Bone marrow (tissue), 2 donors: ENCODE measurements around the gene CDC42BPA.

Experiments used
- DNase-seq, 2 donors: peaks; one replicate each; lab custom pipeline; 2025; lab: John Stamatoyannopoulos, UW

Gene CDC42BPA

DNA sequence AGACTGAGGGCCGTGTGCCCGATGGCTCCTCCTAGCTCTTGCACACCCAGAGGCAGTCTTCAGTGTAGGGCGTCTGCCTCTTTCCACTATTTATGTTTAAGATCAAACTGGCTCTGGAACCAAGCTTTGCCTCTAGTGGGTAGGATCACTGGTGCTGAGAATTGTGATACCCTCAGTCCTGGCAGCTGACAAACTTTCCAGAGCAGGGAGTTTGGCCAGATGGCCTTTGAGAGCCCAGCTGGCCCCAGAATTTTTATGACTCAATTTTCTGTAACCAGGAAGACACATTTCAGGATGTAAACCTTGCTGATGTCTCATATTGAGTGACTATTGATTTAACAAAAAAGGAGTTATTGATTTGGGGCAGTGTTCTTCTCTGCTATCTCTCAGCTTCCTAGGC is 371.5 kb downstream of the CDC42BPA start:
- DNase-seq: no peak

DNA sequence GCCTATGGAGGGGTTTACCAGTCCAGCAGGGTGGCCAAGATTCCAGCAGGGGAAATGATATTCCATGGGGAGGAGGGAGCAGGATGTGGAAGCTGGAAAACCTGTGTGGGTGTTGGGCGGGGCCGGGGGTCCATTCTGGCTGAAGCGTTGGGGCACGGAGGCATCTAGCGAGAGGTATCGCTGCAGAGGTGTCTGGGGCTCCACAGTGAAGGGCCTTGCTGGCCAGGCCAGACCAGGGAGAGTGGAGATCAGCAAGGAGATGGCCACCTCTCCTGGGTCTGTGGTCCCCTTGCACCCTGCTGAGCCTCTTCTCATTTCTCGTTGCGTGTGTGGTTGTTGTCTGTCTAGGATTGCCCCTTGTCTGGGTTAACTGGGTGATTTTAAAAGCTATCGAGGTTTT is 372.0 kb downstream of the CDC42BPA start:
- DNase-seq: no peak

DNA sequence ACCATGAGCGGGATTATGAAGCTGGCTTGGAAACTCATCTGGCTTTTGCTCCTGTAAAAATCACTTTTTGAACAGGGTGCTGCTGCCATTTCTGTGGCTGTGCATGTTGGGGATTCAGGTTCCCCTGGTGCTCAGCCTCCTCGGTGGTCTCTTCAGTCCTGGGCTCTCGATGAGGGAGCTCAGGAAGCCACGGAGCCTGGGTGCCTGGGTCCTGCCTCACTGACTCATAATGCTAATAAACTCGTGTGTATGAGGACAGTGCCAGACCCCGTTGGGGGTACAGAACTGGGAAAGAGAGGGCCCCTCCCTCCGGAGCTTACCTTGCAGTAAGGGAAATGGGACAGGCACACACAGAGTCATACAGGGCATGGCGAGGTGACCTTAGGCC is 372.4 kb downstream of the CDC42BPA start:
- no peak for DNase-seq

DNA sequence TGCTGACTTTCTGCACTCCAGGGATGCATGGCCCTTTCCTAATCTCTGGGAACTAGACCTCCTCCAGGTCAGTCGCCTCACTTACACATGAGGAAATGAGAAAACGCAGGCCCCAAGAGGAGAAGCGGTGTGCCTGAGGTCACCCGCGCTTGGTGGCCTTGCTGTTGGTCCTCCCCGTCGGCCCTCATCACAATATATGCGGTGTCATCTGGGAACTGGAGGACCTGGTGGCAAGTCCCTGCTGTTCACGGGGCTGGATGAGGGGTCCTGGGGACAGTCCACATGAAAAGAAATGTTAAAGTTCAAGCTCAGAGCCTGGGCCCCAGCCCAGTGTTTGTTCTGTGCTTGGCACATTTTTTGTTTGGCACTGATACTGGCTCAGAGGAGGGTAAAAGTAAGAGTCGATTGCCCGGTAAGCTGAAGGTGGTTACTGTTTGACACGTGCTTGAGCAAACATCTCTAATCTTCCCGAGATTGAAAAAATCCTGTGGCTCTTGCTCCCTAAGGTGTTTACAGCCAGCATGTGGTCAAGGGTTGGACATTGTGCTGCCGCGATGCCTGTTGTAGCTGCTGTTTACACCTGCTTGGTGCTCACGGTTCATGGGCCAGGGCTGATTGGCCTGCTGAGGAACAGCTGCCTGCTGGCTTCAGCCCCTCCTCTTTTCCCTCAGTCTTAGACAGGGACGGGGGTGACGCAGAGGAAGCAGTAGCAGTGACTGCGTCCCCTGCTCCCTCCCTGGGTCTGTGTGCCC is 373.0 kb downstream of the CDC42BPA start:
- DNase-seq: no peak

DNA sequence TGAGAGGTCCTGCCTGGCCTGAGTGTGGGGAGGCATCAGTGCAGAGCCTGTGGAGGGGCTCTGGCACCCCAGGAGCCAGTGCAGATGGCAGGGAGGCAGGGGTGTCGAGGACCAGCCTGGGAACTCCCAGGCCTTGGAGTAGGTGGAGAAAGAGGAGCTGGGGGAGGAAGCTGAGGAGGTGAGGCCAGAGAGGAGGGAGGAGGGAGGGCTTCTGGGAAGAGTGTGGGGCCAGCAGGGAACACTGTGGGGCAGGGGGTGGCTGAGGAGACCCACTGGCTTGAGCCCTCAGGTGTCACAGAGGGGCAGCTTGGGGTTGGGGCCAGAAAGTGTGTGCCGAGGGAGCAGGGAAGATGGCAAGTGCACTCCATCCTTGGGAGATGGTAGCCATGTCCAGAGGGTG is 374.4 kb downstream of the CDC42BPA start:
- DNase-seq: no peak

DNA sequence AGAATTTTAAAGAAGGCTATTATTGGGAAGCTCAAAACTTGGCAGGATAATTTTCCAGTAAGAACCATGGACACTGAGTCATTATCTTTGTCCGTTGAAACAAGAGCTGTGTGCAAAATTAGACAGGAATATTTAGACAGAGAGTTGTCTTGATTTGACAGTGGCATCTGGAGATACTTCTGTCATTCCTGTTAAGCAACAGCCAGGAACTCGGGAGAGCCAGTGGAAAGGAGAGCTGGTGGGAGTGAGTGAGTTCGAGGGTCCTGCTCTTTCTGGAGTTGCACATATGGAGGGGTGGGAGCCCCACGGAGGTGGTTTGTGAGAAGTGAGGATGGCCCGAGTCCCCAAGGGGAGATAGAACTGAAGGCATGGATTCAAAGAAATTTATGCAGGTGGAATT is 375.1 kb downstream of the CDC42BPA start:
- DNase-seq: no peak

DNA sequence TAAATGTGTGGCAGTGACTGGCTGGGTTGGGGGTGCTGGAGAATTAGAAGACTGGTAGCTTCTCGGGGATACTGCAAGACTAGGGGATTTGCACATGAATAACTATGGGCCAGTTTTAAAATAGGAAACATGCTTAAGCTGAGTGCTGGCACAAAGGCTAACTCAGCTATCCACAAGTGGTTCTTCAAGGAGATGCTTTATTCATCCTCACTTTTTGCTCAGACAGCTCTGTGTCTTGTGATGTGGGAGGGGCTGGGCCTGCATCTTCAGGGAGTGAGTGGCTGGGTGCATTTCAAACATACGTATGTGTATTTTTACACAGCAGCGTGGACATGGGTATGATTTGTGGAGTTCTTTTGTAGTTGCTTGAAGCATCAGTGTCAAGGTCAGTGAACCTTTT is 375.9 kb downstream of the CDC42BPA start:
- DNase-seq: no peak

DNA sequence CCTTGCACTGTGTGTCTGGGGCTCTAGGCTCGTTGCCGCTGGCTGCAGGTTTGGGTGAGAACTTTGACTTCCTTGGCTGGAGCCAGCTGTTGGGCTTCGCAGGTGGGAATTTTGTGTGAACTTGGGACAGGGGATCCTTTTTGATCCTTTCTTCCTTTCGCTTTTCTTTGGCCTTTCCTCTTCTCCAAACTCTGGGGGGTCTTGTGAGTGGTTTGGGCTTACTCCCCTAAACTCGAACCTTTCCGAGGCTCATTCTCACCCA is 377.6 kb downstream of the CDC42BPA start:
- no peak for DNase-seq

DNA sequence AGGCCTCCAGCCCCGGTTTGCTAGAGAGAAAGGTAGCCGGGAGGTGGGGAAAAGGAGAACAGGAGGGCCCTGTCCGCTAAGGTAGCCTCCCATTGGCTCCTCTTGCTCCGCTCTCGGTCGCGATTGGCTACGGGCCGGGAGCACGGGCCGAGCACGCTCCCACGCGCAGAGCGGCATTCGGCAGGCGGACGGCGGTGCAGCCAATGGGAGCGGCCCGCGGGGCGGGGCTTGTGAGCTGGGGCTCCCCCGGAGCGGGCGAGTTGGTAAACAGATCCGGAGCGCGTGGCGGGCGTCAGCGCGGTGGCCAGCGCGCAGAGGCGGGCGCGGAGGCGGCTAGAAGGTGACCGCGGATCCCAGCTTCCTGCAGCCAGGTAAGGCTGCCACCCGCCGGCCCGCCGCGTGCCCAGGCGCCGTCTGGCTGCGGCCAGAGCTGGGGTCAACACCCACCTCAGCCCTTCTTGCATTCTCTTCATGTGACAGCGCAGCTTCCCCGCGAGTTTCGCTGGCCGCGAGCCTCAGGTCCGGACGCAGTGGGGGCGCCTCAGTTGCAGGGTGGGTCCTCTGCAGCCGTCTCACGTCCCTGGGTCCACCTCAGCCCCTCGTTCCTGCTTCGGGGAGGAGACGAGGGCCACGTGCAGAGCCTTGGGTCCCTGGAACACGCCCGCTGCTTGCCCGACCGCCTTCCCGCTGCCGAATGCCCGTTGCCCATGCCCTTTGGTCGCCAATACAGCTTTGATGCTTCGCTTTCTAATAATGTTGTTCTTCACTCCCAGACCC is 378.1 kb downstream of the CDC42BPA start, which contains the start of gene COQ8A:
Gene COQ8A (plus strand): TSS at position 266 of the 777 bp plus-strand sequence. CDS start 21,092 bp downstream, outside the sequence.
- peak; percentile 90 to 99 for DNase-seq
